GM15510 (cell line): ENCODE measurements around the gene TUBGCP3.

Experiments used
- POLR2A ChIP-seq: IDR thresholded peaks from 3 replicates; pipeline ENCODE4 v1.6.1; 2011; ENCODE audit warnings: borderline replicate concordance; ENCODE audit not compliant: insufficient read length; ENCODE audit errors: extremely low read depth

The TUBGCP3 gene

DNA sequence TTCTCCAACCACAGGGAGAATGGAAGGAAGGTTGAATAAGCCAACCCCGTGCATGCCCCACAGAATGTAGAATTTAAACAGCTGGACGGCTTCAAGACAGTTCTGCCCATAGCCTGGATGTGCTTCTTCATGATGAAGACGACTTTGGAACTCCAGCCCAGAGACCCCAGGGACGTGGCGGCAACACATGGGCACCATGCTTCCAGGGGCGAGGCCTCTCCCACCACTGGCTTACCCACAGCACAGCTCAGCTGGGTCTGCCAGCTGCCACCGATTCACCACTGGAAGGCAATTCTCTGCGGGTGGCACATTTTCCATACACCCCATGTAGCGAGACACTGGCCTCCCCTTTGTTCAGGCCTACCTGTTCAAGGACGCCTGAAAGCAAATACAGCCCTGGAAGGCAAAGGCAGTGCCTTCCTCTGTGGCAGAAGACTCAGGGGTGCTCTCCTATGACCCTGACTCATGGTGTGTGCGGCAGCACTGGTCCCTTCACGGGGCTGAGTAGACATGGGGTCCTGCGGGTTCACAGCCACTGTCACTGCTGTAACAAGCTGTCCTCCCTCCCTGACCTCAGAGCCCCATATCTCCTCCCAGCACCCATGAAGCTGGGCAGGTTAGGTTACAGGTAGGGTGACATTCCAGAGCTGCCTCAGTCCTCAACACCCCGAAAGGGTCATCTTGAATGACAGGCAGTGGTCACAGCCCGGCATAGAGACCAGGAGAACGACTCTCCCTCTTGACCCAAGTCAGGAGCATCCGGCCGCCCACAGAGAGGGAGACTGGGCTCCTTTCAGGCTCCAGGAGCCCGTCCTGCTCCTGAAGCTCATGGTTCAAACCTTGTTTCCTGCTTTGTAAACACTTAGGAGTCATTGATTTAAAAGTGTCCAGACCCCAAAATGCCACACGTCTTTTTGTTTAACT, 139.1 kb downstream of the TUBGCP3 start:
- no peak for TF ChIP-seq POLR2A

- TF ChIP-seq POLR2A: no peak
Observed at GRCh38 chr13:112447761-112448603, 140.0 kb downstream of the TUBGCP3 start.

DNA sequence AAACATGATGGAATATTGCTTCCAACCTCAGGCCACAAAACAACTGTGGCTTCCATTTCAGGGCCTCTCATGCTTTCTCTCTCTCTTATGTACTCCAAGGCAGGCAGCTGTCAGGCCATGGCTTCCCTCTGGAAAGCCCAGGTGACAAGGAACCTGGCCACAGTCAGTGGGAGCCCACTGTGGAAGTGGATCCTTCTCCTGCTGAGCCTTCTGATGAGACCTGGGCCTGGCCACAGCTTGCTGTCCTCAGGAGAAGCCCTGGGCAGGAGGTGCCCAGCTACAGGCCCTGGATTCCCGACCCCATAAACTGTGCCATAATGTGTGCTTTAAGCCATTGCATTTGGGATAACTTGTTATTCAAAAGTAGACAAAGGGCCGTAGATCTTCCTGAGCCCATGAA, 140.6 kb downstream of the TUBGCP3 start:
- no peak for TF ChIP-seq POLR2A

GRCh38 chr13:112446867-112447266, 141.1 kb downstream of the TUBGCP3 start:
- no peak for TF ChIP-seq POLR2A

- no peak for TF ChIP-seq POLR2A
Observed at GRCh38 chr13:112446347-112446861, 141.5 kb downstream of the TUBGCP3 start.

- TF ChIP-seq POLR2A: no peak
Observed at GRCh38 chr13:112445411-112446271, 142.3 kb downstream of the TUBGCP3 start.

- TF ChIP-seq POLR2A: no peak
Observed at GRCh38 chr13:112444416-112445399, 143.2 kb downstream of the TUBGCP3 start.

DNA sequence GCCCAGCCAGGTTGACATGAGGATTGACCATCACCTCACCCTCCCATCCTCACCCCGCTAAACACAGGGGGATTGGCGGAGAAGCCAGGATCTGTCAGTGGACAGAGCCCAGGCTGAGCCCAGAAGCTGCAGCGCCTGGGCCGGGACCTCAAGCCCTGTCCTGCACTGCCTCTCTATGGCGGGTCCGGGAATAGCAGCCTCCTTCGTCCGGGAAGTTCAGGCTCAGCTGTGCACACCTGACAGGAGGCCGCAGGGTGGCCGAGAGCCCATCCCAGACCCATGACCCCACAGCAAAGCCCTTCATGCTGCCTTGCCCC, 144.0 kb downstream of the TUBGCP3 start:
- no peak for TF ChIP-seq POLR2A

GRCh38 chr13:112443191-112443994, 144.6 kb downstream of the TUBGCP3 start:
- no peak for TF ChIP-seq POLR2A

GRCh38 chr13:112442483-112443090, 145.4 kb downstream of the TUBGCP3 start:
- no peak for TF ChIP-seq POLR2A

DNA sequence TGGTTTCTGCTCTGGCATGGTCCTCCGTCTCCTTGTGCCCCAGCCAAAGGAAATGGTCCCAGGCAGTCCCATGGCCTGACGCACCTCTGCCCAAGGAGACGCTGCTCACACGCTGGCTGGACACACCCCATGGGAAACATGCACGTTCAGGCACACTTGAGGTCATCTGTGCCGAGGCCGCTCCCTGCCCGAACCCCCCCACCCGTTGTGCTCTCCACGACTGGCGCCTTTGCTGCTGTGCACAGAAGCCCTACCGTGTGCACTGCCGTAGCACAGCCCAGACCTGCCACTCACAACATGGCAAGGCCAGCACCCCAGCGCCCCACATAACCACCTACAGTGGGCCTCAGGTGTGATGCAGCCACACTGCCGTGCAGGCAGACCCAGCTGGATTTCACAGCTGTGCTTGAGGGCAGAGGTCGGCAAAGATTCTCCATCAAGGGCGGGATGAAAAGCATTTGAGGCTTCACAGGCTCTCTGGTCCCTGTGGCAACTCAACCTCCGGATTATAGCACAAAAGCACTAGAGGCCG, 146.1 kb downstream of the TUBGCP3 start:
- TF ChIP-seq POLR2A: no peak

GRCh38 chr13:112441226-112441625, 146.7 kb downstream of the TUBGCP3 start:
- no peak for TF ChIP-seq POLR2A
